Gastrocnemius medialis (tissue), 4 donors: ENCODE results near the gene FRMD4B. TPM values are rescaled to one million over a fixed set of nuclear protein-coding genes. Genes with fewer than 3 reads are reported as not detected.

Experiments
- ATAC-seq, 2 donors: fragments of 150-250 bp; one replicate each; pipeline ENCODE4 v1.9.1; 2016
- DNase-seq, 2 donors: peaks; one replicate each; pipeline ENCODE4 v3.0.0-alpha.2; 2019
- H3K27ac ChIP-seq, 4 donors: fragments of 200-600 bp; sonication (generic); 1 replicate in 1 of 4; 2 replicates in 3 of 4; pipeline ENCODE4 v1.5.1; 2016 to 2018; ENCODE audit warnings: mild to moderate bottlenecking in 2 of 4, moderate library complexity in 1 of 4
- H3K27me3 ChIP-seq, 3 donors: fragments of 200-600 bp; sonication (generic) in 2 of 3; 1 replicate in 1 of 3; 2 replicates in 2 of 3; pipeline versions ENCODE4 v1.5.1 to v1.6.0; 2016 to 2019; ENCODE audit warnings: mild to moderate bottlenecking in 1 of 3, moderate library complexity in 1 of 3
- H3K36me3 ChIP-seq, 2 donors: fragments of 200-600 bp; sonication (generic) in 1 of 2; one replicate each; pipeline ENCODE4 v1.5.1; 2017 to 2018
- H3K4me1 ChIP-seq, 2 donors: fragments of 200-600 bp; sonication (generic) in 1 of 2; one replicate each; pipeline ENCODE4 v1.5.1; 2016 to 2017; ENCODE audit warnings: mild to moderate bottlenecking in 2 of 2
- H3K4me3 ChIP-seq, 4 donors: fragments of 200-600 bp; sonication (generic) in 3 of 4; 1 replicate in 1 of 4; 2 replicates in 3 of 4; pipeline ENCODE4 v1.5.1; 2016 to 2019; ENCODE audit warnings: mild to moderate bottlenecking in 2 of 4
- H3K9me3 ChIP-seq, 3 donors: fragments of 200-600 bp; sonication (generic) in 2 of 3; 1 replicate in 1 of 3; 2 replicates in 2 of 3; pipeline ENCODE4 v1.5.1; 2016 to 2019
- CTCF ChIP-seq, 5 experiments: fragments of 450-650 bp in 3 of 5; fragments of 200-600 bp in 2 of 5; sonication (generic) in 2 of 5; IDR thresholded peaks in 4 of 5; conservative IDR thresholded peaks in 1 of 5; 1 replicate in 4 of 5; 2 replicates in 1 of 5; pipeline ENCODE4 v1.5.1; 2016 to 2019; ENCODE audit warnings: antibody characterized with exemption in 5 of 5, mild to moderate bottlenecking in 3 of 5, moderate library complexity in 3 of 5
- POLR2A ChIP-seq, 2 donors: fragments of 450-650 bp; IDR thresholded peaks; one replicate each; pipeline ENCODE4 v1.6.1; 2017; ENCODE audit warnings: antibody characterized with exemption in 2 of 2, mild to moderate bottlenecking in 2 of 2, moderate library complexity in 2 of 2
- in situ Hi-C, 4 donors: fragments of 200-750 bp; cut with MboI; loops; one replicate each; pipeline versions ENCODE4 v1.15.0 to v1.8.0; 2017; ENCODE audit warnings: low sequenced_read_pairs in 4 of 4
- intact Hi-C: fragments of 100-400 bp; cut with DNase I; formaldehyde crosslinking; loops from one replicate; pipeline ENCODE4 v1.15.1; 2023; ENCODE audit warnings: low total_unique reads
- total RNA-seq, 4 donors: library from RNA; depleted of rRNA; stranded (reverse); fragments of >200 nt; gene quantifications; one replicate each; pipeline versions ENCODE4 v1.1.0 to v1.2.3, GENCODE V29; 2016

Gene FRMD4B
- total RNA-seq, 4 donors from 2014 or later, result 0.29 to 3.6 (median 1.7) TPM

- H3K36me3 ChIP-seq, result no peaks in the 10 kb centered on the region
- ATAC-seq, result no peak
- TF ChIP-seq CTCF (IDR thresholded peaks at IDR 0.05 in 4 of 5, conservative IDR thresholded peaks at IDR 0.05 in 1 of 5) (no peak), POLR2A (IDR thresholded peaks at IDR 0.05) (no peak)
- no peaks in the 10 kb centered on the region for H3K27me3 ChIP-seq
- no peak overlapping the region for H3K4me3 ChIP-seq
- H3K4me1 ChIP-seq, result no peaks in the 10 kb centered on the region
- H3K9me3 ChIP-seq, result no peaks in the 10 kb centered on the region
- DNase-seq, result no peak
- in situ Hi-C loops, result no loop called here
- H3K27ac ChIP-seq, result no peak overlapping the region
- intact Hi-C loops, result no loop called here
Measured at GRCh38 chr3:69378112-69378802, 7.6 kb downstream of the FRMD4B start.

- ATAC-seq (no peak), DNase-seq (no peak)
- H3K27ac ChIP-seq, result no peak overlapping the region
- in situ Hi-C loops, result no loop called here
- no peaks in the 10 kb centered on the region for H3K27me3 ChIP-seq
- intact Hi-C loops, result no loop called here
- no peaks in the 10 kb centered on the region for H3K36me3 ChIP-seq
- H3K9me3 ChIP-seq, result no peaks in the 10 kb centered on the region
- no peaks in the 10 kb centered on the region for H3K4me1 ChIP-seq
- no peak for TF ChIP-seq POLR2A (IDR thresholded peaks at IDR 0.05)
- no peak for TF ChIP-seq CTCF (IDR thresholded peaks at IDR 0.05 in 4 of 5, conservative IDR thresholded peaks at IDR 0.05 in 1 of 5)
- H3K4me3 ChIP-seq, result no peak overlapping the region
Measured at GRCh38 chr3:69377262-69377661, 8.6 kb downstream of the FRMD4B start.

GRCh38 chr3:69376731-69377130 lies 9.2 kb downstream of the FRMD4B start:
- intact Hi-C loops (no loop called here), in situ Hi-C loops (no loop called here)
- no peak for DNase-seq
- TF ChIP-seq CTCF (IDR thresholded peaks at IDR 0.05 in 4 of 5, conservative IDR thresholded peaks at IDR 0.05 in 1 of 5) (no peak), POLR2A (IDR thresholded peaks at IDR 0.05) (no peak)
- no peaks in the 10 kb centered on the region for H3K9me3 ChIP-seq
- H3K36me3 ChIP-seq, result no peaks in the 10 kb centered on the region
- no peak overlapping the region for H3K4me3 ChIP-seq
- H3K4me1 ChIP-seq, result no peaks in the 10 kb centered on the region
- H3K27me3 ChIP-seq, result no peaks in the 10 kb centered on the region
- no peak overlapping the region for H3K27ac ChIP-seq
- no peak for ATAC-seq

- Histone ChIP-seq H3K4me3 (no peak overlapping the region), H3K27ac (no peak overlapping the region), H3K27me3 (no peaks in the 10 kb centered on the region), H3K36me3 (no peaks in the 10 kb centered on the region), H3K4me1 (no peaks in the 10 kb centered on the region), H3K9me3 (no peaks in the 10 kb centered on the region)
- intact Hi-C loops, result no loop called here
- DNase-seq, result no peak
- no peak for ATAC-seq
- in situ Hi-C loops, result no loop called here
- TF ChIP-seq POLR2A (IDR thresholded peaks at IDR 0.05) (no peak), CTCF (IDR thresholded peaks at IDR 0.05 in 4 of 5, conservative IDR thresholded peaks at IDR 0.05 in 1 of 5) (no peak)
Measured at GRCh38 chr3:69371816-69372215, 14.1 kb downstream of the FRMD4B start.

GRCh38 chr3:69370901-69371301 lies 15.0 kb downstream of the FRMD4B start:
- no peak for ATAC-seq
- intact Hi-C loops, result no loop called here

More at GRCh38 chr3:69370901-69371301, 15.0 kb downstream of the FRMD4B start:
- Histone ChIP-seq H3K9me3 (no peaks in the 10 kb centered on the region), H3K36me3 (no peaks in the 10 kb centered on the region), H3K4me1 (no peaks in the 10 kb centered on the region), H3K27ac (no peak overlapping the region), H3K4me3 (no peak overlapping the region), H3K27me3 (no peaks in the 10 kb centered on the region)
- in situ Hi-C loops, result no loop called here
- DNase-seq, result no peak
- TF ChIP-seq POLR2A (IDR thresholded peaks at IDR 0.05) (no peak), CTCF (IDR thresholded peaks at IDR 0.05 in 4 of 5, conservative IDR thresholded peaks at IDR 0.05 in 1 of 5) (no peak)
